Measurements from ENCODE around the gene ZNF324B. TPM values are rescaled to one million over a fixed set of nuclear protein-coding genes. Genes with fewer than 3 reads are reported as not detected.
"Not testable (repeated sequence)": the region's sequence is repeated elsewhere in the genome, so short reads cannot be mapped to it uniquely, and the experiment has no call there.

Gene ZNF324B
- total RNA-seq, 1 donor from 2014 or later, result 16.4 TPM

GRCh38 chr19:58479736-58480480 is 28.5 kb downstream of the ZNF324B start:
- DNase-seq (ENCODE audit: low spot score), result no peak

DNA sequence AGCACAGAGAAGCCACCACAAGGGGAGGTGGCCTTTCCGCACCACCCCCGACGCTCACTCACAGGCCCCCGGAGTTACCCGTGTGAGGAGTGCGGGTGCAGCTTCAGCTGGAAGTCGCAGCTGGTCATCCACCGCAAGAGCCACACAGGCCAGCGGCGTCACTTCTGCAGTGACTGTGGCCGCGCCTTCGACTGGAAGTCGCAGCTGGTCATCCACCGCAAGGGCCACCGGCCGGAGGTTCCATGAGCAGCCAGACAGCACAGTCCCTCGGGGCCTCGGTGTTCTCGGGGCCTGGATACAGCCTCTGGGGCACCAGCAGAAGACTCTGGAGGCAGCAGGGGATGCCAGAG is 29.0 kb downstream of the ZNF324B start:
- no peak for DNase-seq (ENCODE audit: low spot score)

GRCh38 chr19:58480831-58481230 is 29.4 kb downstream of the ZNF324B start:
- DNase-seq (ENCODE audit: low spot score), result no peak

DNA sequence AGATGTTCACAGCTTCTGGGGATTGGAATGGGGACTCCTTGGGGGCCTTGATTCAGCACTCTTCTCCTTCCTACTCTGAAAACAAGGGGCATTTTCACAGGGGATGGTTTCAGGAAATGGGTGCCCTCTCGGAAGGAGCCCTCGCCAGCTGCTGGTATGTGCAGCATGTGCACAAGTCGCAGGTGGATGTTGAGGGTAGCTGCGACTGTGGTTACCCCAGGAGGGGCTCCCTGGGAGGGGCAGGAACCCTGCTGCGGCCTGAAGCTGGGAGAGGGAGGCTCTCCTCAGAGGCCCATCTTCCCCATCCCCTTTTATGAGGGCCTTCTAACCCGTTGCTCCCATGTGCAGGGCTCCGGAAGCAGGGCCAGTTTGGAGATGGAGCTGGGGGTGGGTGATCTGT is 30.9 kb downstream of the ZNF324B start:
- no peak for DNase-seq (ENCODE audit: low spot score)

- DNase-seq (ENCODE audit: low spot score), result no peak
Measured at GRCh38 chr19:58483776-58484175, 32.4 kb downstream of the ZNF324B start.

GRCh38 chr19:58484349-58484748 is 32.9 kb downstream of the ZNF324B start:
- not testable (repeated sequence) for DNase-seq (ENCODE audit: low spot score)

GRCh38 chr19:58491393-58491792 is 40.0 kb downstream of the ZNF324B start:
- DNase-seq (ENCODE audit: low spot score), result no peak

GRCh38 chr19:58492265-58492664 is 40.8 kb downstream of the ZNF324B start:
- no peak for DNase-seq (ENCODE audit: low spot score)

GRCh38 chr19:58497634-58498170 is 46.3 kb downstream of the ZNF324B start:
- no peak for DNase-seq (ENCODE audit: low spot score)

GRCh38 chr19:58498316-58499020 is 47.0 kb downstream of the ZNF324B start:
- DNase-seq (ENCODE audit: low spot score), result no peak

GRCh38 chr19:58499021-58499927 is 47.9 kb downstream of the ZNF324B start:
- DNase-seq (ENCODE audit: low spot score), result peak; percentile 98

DNA sequence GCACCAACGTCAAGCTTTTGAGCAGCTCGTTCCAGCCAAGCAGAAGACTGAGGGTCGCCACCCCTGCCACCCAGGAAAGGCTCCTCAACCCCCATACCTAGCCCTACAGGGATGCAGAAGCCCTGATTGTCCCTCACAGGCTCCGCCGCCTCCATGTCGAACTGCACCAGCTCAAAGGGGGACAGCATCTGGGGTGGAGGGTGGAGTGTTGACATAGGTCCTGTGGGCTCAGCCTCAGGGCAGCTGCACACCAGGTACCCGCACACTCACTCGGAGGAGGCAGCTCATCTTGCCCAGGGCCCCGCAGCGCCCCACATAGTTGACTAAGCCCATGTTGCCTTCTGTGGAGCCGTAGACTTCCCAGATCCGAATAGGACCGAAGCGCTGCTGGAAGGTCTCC is 48.8 kb downstream of the ZNF324B start:
- no peak for DNase-seq (ENCODE audit: low spot score)

Other genes with a start within 250 kb of the ZNF324B start
- 29.6 TPM for gene ZNF544, start 222.7 kb upstream of the ZNF324B start, total RNA-seq (ENCODE audit: insufficient read depth, low replicate concordance)
- gene ZNF8, start 172.7 kb upstream of the ZNF324B start, total RNA-seq (ENCODE audit: insufficient read depth, low replicate concordance), result 5.3 TPM
- gene ERVK3-1, start 146.2 kb upstream of the ZNF324B start, total RNA-seq (ENCODE audit: insufficient read depth, low replicate concordance), result 43.3 TPM
- gene ZSCAN22, start 124.6 kb upstream of the ZNF324B start, total RNA-seq (ENCODE audit: insufficient read depth, low replicate concordance), result 2.9 TPM
- gene A1BG, start 98.1 kb upstream of the ZNF324B start, total RNA-seq (ENCODE audit: insufficient read depth, low replicate concordance), result 4.1 TPM
- gene ZNF497, start 88.9 kb upstream of the ZNF324B start, total RNA-seq (ENCODE audit: insufficient read depth, low replicate concordance), result 1.7 TPM
- gene ZNF837, start 70.6 kb upstream of the ZNF324B start, total RNA-seq (ENCODE audit: insufficient read depth, low replicate concordance), result 3.4 TPM
- gene RPS5, start 64.4 kb upstream of the ZNF324B start, total RNA-seq (ENCODE audit: insufficient read depth, low replicate concordance), result 1,414 TPM
- 0.72 TPM for gene RNF225, start 56.0 kb upstream of the ZNF324B start, total RNA-seq (ENCODE audit: insufficient read depth, low replicate concordance)
- 6.0 TPM for gene ZNF584, start 43.0 kb upstream of the ZNF324B start, total RNA-seq (ENCODE audit: insufficient read depth, low replicate concordance)
- 24.8 TPM for gene ZNF132, start 11.5 kb upstream of the ZNF324B start, total RNA-seq (ENCODE audit: insufficient read depth, low replicate concordance)
- gene ZNF324, start 15.5 kb downstream of the ZNF324B start, total RNA-seq (ENCODE audit: insufficient read depth, low replicate concordance), result 16.1 TPM
- 7.0 TPM for gene ZNF446, start 24.7 kb downstream of the ZNF324B start, total RNA-seq (ENCODE audit: insufficient read depth, low replicate concordance)
- gene SLC27A5, start 60.4 kb downstream of the ZNF324B start, total RNA-seq (ENCODE audit: insufficient read depth, low replicate concordance), result 7.2 TPM
- gene ZBTB45, start 68.2 kb downstream of the ZNF324B start, total RNA-seq (ENCODE audit: insufficient read depth, low replicate concordance), result 1.2 TPM
- gene TRIM28, start 92.4 kb downstream of the ZNF324B start, total RNA-seq (ENCODE audit: insufficient read depth, low replicate concordance), result 150 TPM
- gene CHMP2A, start 103.5 kb downstream of the ZNF324B start, total RNA-seq (ENCODE audit: insufficient read depth, low replicate concordance), result 92.5 TPM
- 32.7 TPM for gene UBE2M, start 107.0 kb downstream of the ZNF324B start, total RNA-seq (ENCODE audit: insufficient read depth, low replicate concordance)
- 11.1 TPM for gene MZF1, start 121.7 kb downstream of the ZNF324B start, total RNA-seq (ENCODE audit: insufficient read depth, low replicate concordance)

All from umbilical cord (tissue), 2 donors.